Suprapubic skin (tissue), 4 donors: ENCODE results near the gene TBC1D22A. TPM values are rescaled to one million over a fixed set of nuclear protein-coding genes. Genes with fewer than 3 reads are reported as not detected.

Experiments
- DNase-seq, 2 donors: peaks; one replicate each; pipeline ENCODE4 v3.0.0-alpha.2; 2019; ENCODE audit warnings: low spot score in 2 of 2
- H3K27ac ChIP-seq: fragments of 200-600 bp; sonication (generic); one replicate; pipeline ENCODE4 v1.5.1; 2019
- H3K27me3 ChIP-seq: fragments of 200-600 bp; sonication (generic); one replicate; pipeline ENCODE4 v1.5.1; 2019
- H3K36me3 ChIP-seq: fragments of 200-600 bp; sonication (generic); one replicate; pipeline ENCODE4 v1.5.1; 2019
- H3K4me1 ChIP-seq: fragments of 200-600 bp; sonication (generic); one replicate; pipeline ENCODE4 v1.5.1; 2019
- H3K4me3 ChIP-seq: fragments of 200-600 bp; sonication (generic); one replicate; pipeline ENCODE4 v1.5.1; 2019; ENCODE audit warnings: mild to moderate bottlenecking
- H3K9me3 ChIP-seq: fragments of 200-600 bp; sonication (generic); one replicate; pipeline ENCODE4 v1.5.1; 2019
- EP300 ChIP-seq: sonication (generic); formaldehyde crosslinking; IDR thresholded peaks from one replicate; pipeline ENCODE4 v1.6.1; 2017; ENCODE audit warnings: antibody characterized with exemption
- POLR2A ChIP-seq, 2 donors: fragments of 450-650 bp; IDR thresholded peaks; one replicate each; pipeline ENCODE4 v1.6.1; 2017; ENCODE audit warnings: antibody characterized with exemption in 2 of 2, mild to moderate bottlenecking in 2 of 2, moderate library complexity in 2 of 2
- POLR2AphosphoS5 ChIP-seq, 3 donors: sonication (generic); formaldehyde crosslinking; IDR thresholded peaks; one replicate each; pipeline ENCODE4 v1.6.1; 2017; ENCODE audit warnings: antibody characterized with exemption in 3 of 3
- WGBS: methylation state at CpG from one replicate; pipeline ENCODE4 v1.1.5; 2018; 5-methylcytosine and 5-hydroxymethylcytosine counted together
- total RNA-seq, 4 donors: library from RNA; depleted of rRNA; stranded (reverse); fragments of >200 nt; gene quantifications; one replicate each; pipeline ENCODE4 v1.1.0, GENCODE V29; 2016
- TF ChIP-seq, protein P1 (sequence below), 2 donors: fragments of 200-600 bp in 1 of 2; fragments of 450-650 bp in 1 of 2; sonication (generic) in 1 of 2; IDR thresholded peaks; one replicate each; pipeline ENCODE4 v1.5.1; 2016 to 2019; ENCODE audit warnings: antibody characterized with exemption in 2 of 2, mild to moderate bottlenecking in 1 of 2, moderate library complexity in 1 of 2

TBC1D22A gene
- total RNA-seq, 4 donors from 2014 or later: 24.8 to 43.2 (median 35.4) TPM

- H3K9me3 ChIP-seq: no peaks in the 10 kb centered on the region
- H3K27me3 ChIP-seq: peaks cover 10% of the 10 kb centered on the region
- TF ChIP-seq POLR2A (IDR thresholded peaks at IDR 0.05) (no peak), POLR2AphosphoS5 (IDR thresholded peaks at IDR 0.05) (no peak), EP300 (no peak)
- TF ChIP-seq, protein P1, sequence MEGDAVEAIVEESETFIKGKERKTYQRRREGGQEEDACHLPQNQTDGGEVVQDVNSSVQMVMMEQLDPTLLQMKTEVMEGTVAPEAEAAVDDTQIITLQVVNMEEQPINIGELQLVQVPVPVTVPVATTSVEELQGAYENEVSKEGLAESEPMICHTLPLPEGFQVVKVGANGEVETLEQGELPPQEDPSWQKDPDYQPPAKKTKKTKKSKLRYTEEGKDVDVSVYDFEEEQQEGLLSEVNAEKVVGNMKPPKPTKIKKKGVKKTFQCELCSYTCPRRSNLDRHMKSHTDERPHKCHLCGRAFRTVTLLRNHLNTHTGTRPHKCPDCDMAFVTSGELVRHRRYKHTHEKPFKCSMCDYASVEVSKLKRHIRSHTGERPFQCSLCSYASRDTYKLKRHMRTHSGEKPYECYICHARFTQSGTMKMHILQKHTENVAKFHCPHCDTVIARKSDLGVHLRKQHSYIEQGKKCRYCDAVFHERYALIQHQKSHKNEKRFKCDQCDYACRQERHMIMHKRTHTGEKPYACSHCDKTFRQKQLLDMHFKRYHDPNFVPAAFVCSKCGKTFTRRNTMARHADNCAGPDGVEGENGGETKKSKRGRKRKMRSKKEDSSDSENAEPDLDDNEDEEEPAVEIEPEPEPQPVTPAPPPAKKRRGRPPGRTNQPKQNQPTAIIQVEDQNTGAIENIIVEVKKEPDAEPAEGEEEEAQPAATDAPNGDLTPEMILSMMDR (IDR thresholded peaks at IDR 0.05): no peak
- H3K4me3 ChIP-seq: no peak overlapping the region
- H3K36me3 ChIP-seq: no peaks in the 10 kb centered on the region
- H3K4me1 ChIP-seq: peaks cover 6% of the 10 kb centered on the region
- WGBS: 94% methylated on average over 6 of the region's 6 CpGs
- H3K27ac ChIP-seq: no peak overlapping the region
- DNase-seq: peak in 1 of 2 donors; percentile 44
Measured at GRCh38 chr22:47194476-47195155, 432.2 kb downstream of the TBC1D22A start.

DNA sequence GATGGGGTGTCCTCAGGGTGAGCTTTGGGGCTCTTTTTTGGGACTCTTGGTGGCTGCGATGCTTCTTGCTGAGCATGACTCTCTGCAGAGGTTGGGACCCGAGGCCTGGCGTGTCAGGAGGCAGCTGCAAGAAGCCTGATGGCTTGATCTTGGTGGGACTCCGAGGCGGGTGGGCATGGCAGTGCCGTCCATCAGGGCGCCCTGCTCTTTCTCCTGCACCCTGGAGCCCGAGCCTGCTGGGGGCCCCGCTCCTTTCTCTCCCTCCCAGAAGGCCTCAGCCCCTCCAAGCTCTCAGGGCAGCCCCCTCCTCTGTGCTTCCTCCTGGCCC lies 432.7 kb downstream of the TBC1D22A start:
- Histone ChIP-seq H3K4me1 (peaks cover 6% of the 10 kb centered on the region), H3K27ac (no peak overlapping the region), H3K27me3 (peaks cover 12% of the 10 kb centered on the region), H3K4me3 (no peak overlapping the region), H3K36me3 (no peaks in the 10 kb centered on the region), H3K9me3 (no peaks in the 10 kb centered on the region)
- TF ChIP-seq EP300 (no peak), POLR2A (IDR thresholded peaks at IDR 0.05) (no peak), POLR2AphosphoS5 (IDR thresholded peaks at IDR 0.05) (no peak)
- TF ChIP-seq, protein P1 (IDR thresholded peaks at IDR 0.05): no peak
- DNase-seq: peak; percentile 28 to 40
- 78% methylated on average over 6 of the region's 9 CpGs for WGBS

- H3K4me1 ChIP-seq: peaks cover 6% of the 10 kb centered on the region
- H3K27ac ChIP-seq: no peak overlapping the region
- no peaks in the 10 kb centered on the region for H3K9me3 ChIP-seq
- peaks cover 12% of the 10 kb centered on the region for H3K27me3 ChIP-seq
- peak; percentile 36 to 71 for DNase-seq
- H3K36me3 ChIP-seq: no peaks in the 10 kb centered on the region
- TF ChIP-seq, protein P1 (IDR thresholded peaks at IDR 0.05): no peak
- TF ChIP-seq POLR2A (IDR thresholded peaks at IDR 0.05) (no peak), EP300 (no peak), POLR2AphosphoS5 (IDR thresholded peaks at IDR 0.05) (no peak)
- H3K4me3 ChIP-seq: no peak overlapping the region
- WGBS: 66% methylated on average over 11 of the region's 15 CpGs
Measured at GRCh38 chr22:47195484-47196165, 433.2 kb downstream of the TBC1D22A start.

GRCh38 chr22:47196166-47196849 lies 433.9 kb downstream of the TBC1D22A start:
- 78% methylated on average over 5 of the region's 5 CpGs for WGBS
- peaks cover 6% of the 10 kb centered on the region for H3K4me1 ChIP-seq
- H3K9me3 ChIP-seq: no peaks in the 10 kb centered on the region
- peak in 1 of 2 donors; percentile 51 for DNase-seq
- peaks cover 12% of the 10 kb centered on the region for H3K27me3 ChIP-seq
- no peak overlapping the region for H3K27ac ChIP-seq
- H3K36me3 ChIP-seq: no peaks in the 10 kb centered on the region
- no peak overlapping the region for H3K4me3 ChIP-seq
- TF ChIP-seq POLR2AphosphoS5 (IDR thresholded peaks at IDR 0.05) (no peak), EP300 (no peak), POLR2A (IDR thresholded peaks at IDR 0.05) (no peak)
- TF ChIP-seq, protein P1 (IDR thresholded peaks at IDR 0.05): no peak
